Neural progenitor cell (in vitro differentiated cells): ENCODE data around the gene HDAC3. TPM values are rescaled to one million over a fixed set of nuclear protein-coding genes. Genes with fewer than 3 reads are reported as not detected.
A peak's percentile ranks its signal among the peaks of the same experiment; 100 is the strongest.

Experiments used
- DNase-seq: peaks from one replicate; pipeline ENCODE4 v3.0.0-alpha.2; 2016; ENCODE audit warnings: low spot score
- H2AFZ ChIP-seq: fragments of 200-600 bp; sonication (generic); replicated peaks from 2 replicates; pipeline ENCODE4 v1.6.1; 2016; ENCODE audit warnings: antibody characterized with exemption
- H3F3A ChIP-seq: fragments of 200-600 bp; sonication (generic); 2 replicates; pipeline ENCODE4 v1.6.1; 2016; ENCODE audit warnings: antibody characterized with exemption, low read depth
- H3K27ac ChIP-seq: fragments of 200-600 bp; sonication (generic); 2 replicates; pipeline ENCODE4 v1.5.1; 2016; ENCODE audit warnings: mild to moderate bottlenecking
- H3K27me3 ChIP-seq: fragments of 200-600 bp; sonication (generic); 2 replicates; pipeline ENCODE4 v1.6.1; 2016; ENCODE audit warnings: mild to moderate bottlenecking, moderate library complexity
- H3K36me3 ChIP-seq: fragments of 200-600 bp; sonication (generic); 2 replicates; pipeline ENCODE4 v1.5.1; 2016
- H3K4me1 ChIP-seq: fragments of 200-600 bp; sonication (generic); 2 replicates; pipeline ENCODE4 v1.6.1; 2016; ENCODE audit warnings: mixed run types
- H3K4me2 ChIP-seq: fragments of 200-600 bp; sonication (generic); 2 replicates; pipeline ENCODE4 v1.6.1; 2016
- H3K4me3 ChIP-seq: fragments of 200-600 bp; sonication (generic); 2 replicates; pipeline ENCODE4 v1.5.1; 2016
- H3K79me2 ChIP-seq: fragments of 200-600 bp; sonication (generic); 2 replicates; pipeline ENCODE4 v1.6.1; 2016; ENCODE audit warnings: low read depth
- H3K9ac ChIP-seq: fragments of 200-600 bp; sonication (generic); 2 replicates; pipeline ENCODE4 v1.6.1; 2016
- H3K9me3 ChIP-seq: fragments of 200-600 bp; sonication (generic); 2 replicates; pipeline ENCODE4 v1.5.1; 2016; ENCODE audit warnings: low read depth
- H4K20me1 ChIP-seq: fragments of 200-600 bp; sonication (generic); 2 replicates; pipeline ENCODE4 v1.6.1; 2016; ENCODE audit warnings: low read depth
- H3K27ac Mint-ChIP-seq: 3 replicates; pipeline ENCODE4 v1.8.0; 2021; ENCODE audit warnings: mixed read lengths
- H3K27me3 Mint-ChIP-seq: 2 replicates; pipeline ENCODE4 v1.8.0; 2022; ENCODE audit warnings: low read depth, mild to moderate bottlenecking, inconsistent platforms, moderate library complexity, mixed read lengths; ENCODE audit not compliant: insufficient read depth
- H3K36me3 Mint-ChIP-seq: 3 replicates; pipeline ENCODE4 v1.8.0; 2021; ENCODE audit warnings: mixed read lengths
- H3K4me1 Mint-ChIP-seq: 3 replicates; pipeline ENCODE4 v1.8.0; 2021; ENCODE audit warnings: mixed read lengths
- H3K4me3 Mint-ChIP-seq: 3 replicates; pipeline ENCODE4 v1.8.0; 2021; ENCODE audit warnings: mild to moderate bottlenecking, moderate library complexity, mixed read lengths
- H3K9me3 Mint-ChIP-seq: 3 replicates; pipeline ENCODE4 v1.8.0; 2020; ENCODE audit warnings: mixed read lengths
- CTCF ChIP-seq: fragments of 200-600 bp; sonication (generic); IDR thresholded peaks from 2 replicates; pipeline ENCODE4 v1.5.1; 2017; ENCODE audit warnings: antibody characterized with exemption, mild to moderate bottlenecking
- EZH2 ChIP-seq: fragments of 200-600 bp; sonication (generic); IDR thresholded peaks from 2 replicates; pipeline ENCODE4 v1.6.1; 2017; ENCODE audit warnings: antibody characterized with exemption, mild to moderate bottlenecking, moderate library complexity
- EZH2phosphoT487 ChIP-seq: fragments of 200-600 bp; sonication (generic); IDR thresholded peaks from 2 replicates; pipeline ENCODE4 v1.6.1; 2017; ENCODE audit warnings: antibody characterized with exemption
- total RNA-seq: library from RNA; depleted of rRNA; stranded (reverse); fragments of >200 nt; gene quantifications from 2 replicates; pipeline ENCODE4 v1.2.3, GENCODE V29; 2015; ENCODE audit warnings: low replicate concordance

Gene HDAC3
- total RNA-seq, result 57.3 and 83.2 TPM in 2 replicates

GRCh38 chr5:141636413-141637122, at the start of gene HDAC3, which contains the start of gene RELL2:
Gene HDAC3, minus strand, starts transcription at chr5:141636849. Its CDS starts 59 bp downstream, at chr5:141636790.
Gene RELL2, plus strand, starts transcription at chr5:141636997. Its CDS starts 1,229 bp downstream, at chr5:141638226.
- Mint-ChIP-seq H3K27me3 (no peaks in the 10 kb centered on the region), H3K4me3 (peak within 1 kb of the TSS; percentile 97), H3K4me1 (peaks cover 25% of the 10 kb centered on the region), H3K36me3 (peaks cover 7% of the 10 kb centered on the region), H3K27ac (peak within 1 kb of the TSS; percentile 90), H3K9me3 (no peaks in the 10 kb centered on the region)
- peak within 1 kb of the TSS; percentile 80 for H3K4me3 ChIP-seq
- no peaks in the 10 kb centered on the region for H3K9me3 ChIP-seq
- peak within 1 kb of the TSS; percentile 96 for H3K4me2 ChIP-seq
- H3K9ac ChIP-seq, result peak within 1 kb of the TSS; percentile 38
- peaks cover 5% of the 10 kb centered on the region for H3K4me1 ChIP-seq
- H2AFZ ChIP-seq, result peak within 1 kb of the TSS; percentile 91
- DNase-seq, result peak; percentile 95
- peaks cover 16% of the 10 kb centered on the region for H3K27me3 ChIP-seq
- H3K79me2 ChIP-seq, result peaks cover 43% of the 10 kb centered on the region
- no peaks in the 10 kb centered on the region for H3K36me3 ChIP-seq
- peaks cover 9% of the 10 kb centered on the region for H3F3A ChIP-seq
- H4K20me1 ChIP-seq, result peaks cover 49% of the 10 kb centered on the region
- no peak for TF ChIP-seq EZH2
- TF ChIP-seq EZH2phosphoT487, result no peak
- no peak for TF ChIP-seq CTCF
- H3K27ac ChIP-seq, result no peak within 1 kb of the TSS

DNA sequence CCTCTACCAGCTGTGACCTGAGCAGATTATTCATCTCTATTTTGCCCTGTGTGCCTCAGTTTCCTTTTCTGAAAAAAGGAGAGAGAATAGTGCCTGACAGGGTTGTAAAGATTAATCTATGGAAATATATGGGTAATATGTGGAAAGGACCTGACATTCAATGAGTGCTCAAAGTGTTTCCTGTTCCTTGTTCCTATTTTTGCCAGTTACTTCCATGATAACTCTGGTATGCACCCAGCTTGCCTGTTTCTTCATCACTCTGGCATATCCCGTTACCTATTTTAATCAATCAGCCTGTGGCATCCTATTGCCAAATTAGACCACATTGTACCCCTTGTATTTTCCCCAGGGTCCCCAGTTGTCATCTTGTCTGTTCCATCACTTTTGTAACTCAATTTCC, 48.9 kb upstream of the HDAC3 start:
- H3K4me2 ChIP-seq, result no peak overlapping the region
- H3K36me3 ChIP-seq, result no peaks in the 10 kb centered on the region
- H3K27me3 ChIP-seq, result peaks cover 3% of the 10 kb centered on the region
- H3K27me3 Mint-ChIP-seq, result peaks cover 5% of the 10 kb centered on the region
- H3K27ac Mint-ChIP-seq, result no peak overlapping the region
- TF ChIP-seq EZH2, result no peak
- no peaks in the 10 kb centered on the region for H3K9me3 ChIP-seq
- H3K27ac ChIP-seq, result no peak overlapping the region
- DNase-seq, result no peak
- peaks cover 38% of the 10 kb centered on the region for H3K4me1 ChIP-seq
- no peaks in the 10 kb centered on the region for H4K20me1 ChIP-seq
- H3K9me3 Mint-ChIP-seq, result no peaks in the 10 kb centered on the region
- H3K79me2 ChIP-seq, result no peaks in the 10 kb centered on the region
- no peak overlapping the region for H2AFZ ChIP-seq
- H3K9ac ChIP-seq, result no peak overlapping the region
- peaks cover 40% of the 10 kb centered on the region for H3K4me1 Mint-ChIP-seq
- no peaks in the 10 kb centered on the region for H3K36me3 Mint-ChIP-seq
- peaks cover 35% of the 10 kb centered on the region for H3F3A ChIP-seq
- no peak overlapping the region for H3K4me3 ChIP-seq
- no peak overlapping the region for H3K4me3 Mint-ChIP-seq

DNA sequence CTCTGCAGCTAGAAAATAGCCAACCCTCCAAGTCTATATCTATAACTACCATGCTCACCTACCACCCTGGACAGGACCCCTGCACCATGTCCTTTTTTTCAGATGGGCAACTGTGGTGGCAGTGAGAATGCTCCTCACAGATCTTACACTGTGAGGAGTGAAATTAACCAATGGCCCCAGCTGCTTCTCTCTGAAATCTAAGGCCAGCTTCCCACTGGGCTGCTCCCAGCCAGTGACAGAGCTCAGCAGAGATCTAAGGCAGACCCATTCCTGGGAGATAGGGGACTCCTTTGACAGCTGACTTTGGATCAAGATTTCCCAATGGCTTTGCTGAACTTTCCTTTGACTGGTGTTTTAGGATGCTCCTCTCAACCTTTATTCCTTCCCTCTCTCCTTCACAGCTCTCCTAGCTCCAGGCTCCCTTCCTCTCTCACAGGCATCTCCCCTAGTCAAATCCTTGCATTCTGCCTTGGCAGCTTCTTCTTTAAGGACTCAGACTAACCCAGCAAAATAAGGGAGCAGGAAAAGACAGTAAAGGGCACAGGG, 47.0 kb upstream of the HDAC3 start:
- peak overlapping the region; percentile 52 for H3K4me2 ChIP-seq
- peak overlapping the region; percentile 4 for H3K4me3 Mint-ChIP-seq

More for the DNA sequence above, 47.0 kb upstream of the HDAC3 start:
- H3K4me3 ChIP-seq, result no peak overlapping the region
- peaks cover 2% of the 10 kb centered on the region for H3K27me3 Mint-ChIP-seq
- H3F3A ChIP-seq, result peaks cover 37% of the 10 kb centered on the region
- peak overlapping the region; percentile 25 for H3K27ac Mint-ChIP-seq
- H3K4me1 ChIP-seq, result peaks cover 42% of the 10 kb centered on the region
- no peak overlapping the region for H3K9ac ChIP-seq
- no peak overlapping the region for H2AFZ ChIP-seq
- H3K4me1 Mint-ChIP-seq, result peaks cover 50% of the 10 kb centered on the region
- no peaks in the 10 kb centered on the region for H4K20me1 ChIP-seq
- no peaks in the 10 kb centered on the region for H3K27me3 ChIP-seq
- H3K36me3 ChIP-seq, result no peaks in the 10 kb centered on the region
- no peak for TF ChIP-seq EZH2
- no peak for TF ChIP-seq CTCF
- TF ChIP-seq EZH2phosphoT487, result no peak
- no peaks in the 10 kb centered on the region for H3K9me3 Mint-ChIP-seq
- peaks cover 5% of the 10 kb centered on the region for H3K36me3 Mint-ChIP-seq
- H3K79me2 ChIP-seq, result no peaks in the 10 kb centered on the region
- no peak overlapping the region for H3K27ac ChIP-seq
- no peaks in the 10 kb centered on the region for H3K9me3 ChIP-seq
- peak; percentile 31 for DNase-seq
